NCI-H1694 (cell line): Measurements from ENCODE around the gene KIR3DL2.
"Not testable (repeated sequence)": the region's sequence is repeated elsewhere in the genome, so short reads cannot be mapped to it uniquely, and the experiment has no call there.

Experiments
- DNase-seq: peaks from one replicate; lab custom pipeline; 2025; lab: John Stamatoyannopoulos, UW

Gene KIR3DL2

GRCh38 chr19:54850061-54850640 is at the start of gene KIR3DL2:
Gene KIR3DL2 (plus strand): TSS chr19:54850443. CDS start chr19:54850476, 33 bp downstream.
- not testable (repeated sequence) for DNase-seq

- no peak for DNase-seq
Observed at GRCh38 chr19:54803410-54803809, 46.8 kb upstream of the KIR3DL2 start, which contains the start of gene KIR2DL4. Gene KIR2DL4 (plus strand): TSS chr19:54803610. CDS start chr19:54803652, 42 bp downstream.

- DNase-seq = no peak
Observed at GRCh38 chr19:54804101-54804500, 46.1 kb upstream of the KIR3DL2 start.

GRCh38 chr19:54804571-54804970 is 45.7 kb upstream of the KIR3DL2 start:
- DNase-seq = no peak

GRCh38 chr19:54805665-54806515 is 44.4 kb upstream of the KIR3DL2 start:
- DNase-seq = no peak

- no peak for DNase-seq
Observed at GRCh38 chr19:54806516-54806838, 43.8 kb upstream of the KIR3DL2 start.

- DNase-seq = not testable (repeated sequence)
Observed at GRCh38 chr19:54814571-54814970, 35.7 kb upstream of the KIR3DL2 start.

GRCh38 chr19:54816251-54816650 is 34.0 kb upstream of the KIR3DL2 start, which contains the start of gene KIR3DL1:
Gene KIR3DL1 (plus strand): TSS chr19:54816468.
- DNase-seq = not testable (repeated sequence)

- no peak for DNase-seq
Observed at GRCh38 chr19:54817670-54818536, 32.3 kb upstream of the KIR3DL2 start.

GRCh38 chr19:54824416-54824815 is 25.8 kb upstream of the KIR3DL2 start:
- DNase-seq = not testable (repeated sequence)

GRCh38 chr19:54825326-54825725 is 24.9 kb upstream of the KIR3DL2 start:
- not testable (repeated sequence) for DNase-seq

- not testable (repeated sequence) for DNase-seq
Observed at GRCh38 chr19:54828064-54828463, 22.2 kb upstream of the KIR3DL2 start.

- not testable (repeated sequence) for DNase-seq
Observed at GRCh38 chr19:54832496-54832895, 17.7 kb upstream of the KIR3DL2 start, which contains the start of gene KIR2DS4. Gene KIR2DS4 (plus strand): TSS chr19:54832676.

GRCh38 chr19:54835126-54835525 is 15.1 kb upstream of the KIR3DL2 start:
- not testable (repeated sequence) for DNase-seq

- not testable (repeated sequence) for DNase-seq
Observed at GRCh38 chr19:54837522-54837921, 12.7 kb upstream of the KIR3DL2 start.

GRCh38 chr19:54843171-54843570 is 7.1 kb upstream of the KIR3DL2 start:
- DNase-seq = not testable (repeated sequence)

GRCh38 chr19:54850930-54851329 is 687 bp downstream of the KIR3DL2 start:
- DNase-seq = no peak

- DNase-seq = no peak
Observed at GRCh38 chr19:54851353-54851752, 1.1 kb downstream of the KIR3DL2 start.

GRCh38 chr19:54855241-54855640 is 5.0 kb downstream of the KIR3DL2 start:
- not testable (repeated sequence) for DNase-seq

- not testable (repeated sequence) for DNase-seq
Observed at GRCh38 chr19:54858476-54858875, 8.2 kb downstream of the KIR3DL2 start.

GRCh38 chr19:54859421-54859820 is 9.2 kb downstream of the KIR3DL2 start:
- not testable (repeated sequence) for DNase-seq

GRCh38 chr19:54863459-54863858 is 13.2 kb downstream of the KIR3DL2 start:
- not testable (repeated sequence) for DNase-seq
